NCI-H1417 treated with DMSO at 0.1 percent for 48 hours (cell line): ENCODE data around the gene POGLUT2.
"Not testable (repeated sequence)": the region's sequence is repeated elsewhere in the genome, so short reads cannot be mapped to it uniquely, and the experiment has no call there.

ENCODE experiments used
- DNase-seq: peaks from one replicate; lab custom pipeline; 2025; lab: John Stamatoyannopoulos, UW

POGLUT2 gene

GRCh38 chr13:102805680-102806079 is 6.9 kb upstream of the POGLUT2 start:
- DNase-seq = no peak

GRCh38 chr13:102800145-102801041 is 1.6 kb upstream of the POGLUT2 start:
- no peak for DNase-seq

GRCh38 chr13:102799426-102800144 is 809 bp upstream of the POGLUT2 start:
- no peak for DNase-seq

- no peak for DNase-seq
These were observed 5.0 kb downstream of the POGLUT2 start for GRCh38 chr13:102793611-102794355.

- no peak for DNase-seq
These were observed 6.4 kb downstream of the POGLUT2 start for GRCh38 chr13:102792396-102792795.

GRCh38 chr13:102788683-102789082 is 10.1 kb downstream of the POGLUT2 start:
- DNase-seq = no peak

GRCh38 chr13:102784483-102784882 is 14.3 kb downstream of the POGLUT2 start:
- no peak for DNase-seq

GRCh38 chr13:102781591-102781990 is 17.2 kb downstream of the POGLUT2 start:
- DNase-seq = no peak

- DNase-seq = not testable (repeated sequence)
These were observed 18.1 kb downstream of the POGLUT2 start for GRCh38 chr13:102780656-102781055.

- no peak for DNase-seq
These were observed 19.2 kb downstream of the POGLUT2 start for GRCh38 chr13:102779436-102780159.

GRCh38 chr13:102777736-102778135 is 21.0 kb downstream of the POGLUT2 start:
- no peak for DNase-seq

- DNase-seq = no peak
These were observed 22.5 kb downstream of the POGLUT2 start for GRCh38 chr13:102776271-102776670.

GRCh38 chr13:102774591-102775520 is 23.9 kb downstream of the POGLUT2 start:
- no peak for DNase-seq

GRCh38 chr13:102774214-102774568 is 24.6 kb downstream of the POGLUT2 start:
- no peak for DNase-seq

GRCh38 chr13:102773441-102774213 is 25.1 kb downstream of the POGLUT2 start, which contains the start of gene TEX30:
TSS of gene TEX30 (minus strand) at chr13:102773786. CDS start at chr13:102770026, 3,760 bp downstream.
- DNase-seq = peak; percentile 82

- no peak for DNase-seq
These were observed 26.7 kb downstream of the POGLUT2 start for GRCh38 chr13:102772042-102772425.

- DNase-seq = no peak
These were observed 27.3 kb downstream of the POGLUT2 start for GRCh38 chr13:102771298-102772041.

GRCh38 chr13:102770435-102770834 is 28.3 kb downstream of the POGLUT2 start:
- no peak for DNase-seq

- no peak for DNase-seq
These were observed 29.1 kb downstream of the POGLUT2 start for GRCh38 chr13:102769679-102770078.
